ENCODE results near the gene SOD2. TPM values are rescaled to one million over a fixed set of nuclear protein-coding genes. Genes with fewer than 3 reads are reported as not detected.
A peak's percentile ranks its signal among the peaks of the same experiment; 100 is the strongest.
"Not testable (repeated sequence)": the region's sequence is repeated elsewhere in the genome, so short reads cannot be mapped to it uniquely, and the experiment has no call there.

The SOD2 gene
- 100 to 1,000 TPM; 108 to 121 (median 113) TPM for polyA plus RNA-seq (ENCODE audit: insufficient read length in 4 of 4)

GRCh38 chr6:159693128-159693893 lies at the start of gene SOD2:
Gene SOD2 (minus strand): TSS chr6:159693241. CDS start chr6:159693167, 74 bp downstream.
- peak; percentile 65 to 77 (median 67) for DNase-seq (ENCODE audit: low read depth in 4 of 4, low spot score in 2 of 4)

GRCh38 chr6:159742165-159742564 lies 49.1 kb upstream of the SOD2 start:
- no peak for DNase-seq (ENCODE audit: low read depth in 4 of 4, low spot score in 2 of 4)

DNA sequence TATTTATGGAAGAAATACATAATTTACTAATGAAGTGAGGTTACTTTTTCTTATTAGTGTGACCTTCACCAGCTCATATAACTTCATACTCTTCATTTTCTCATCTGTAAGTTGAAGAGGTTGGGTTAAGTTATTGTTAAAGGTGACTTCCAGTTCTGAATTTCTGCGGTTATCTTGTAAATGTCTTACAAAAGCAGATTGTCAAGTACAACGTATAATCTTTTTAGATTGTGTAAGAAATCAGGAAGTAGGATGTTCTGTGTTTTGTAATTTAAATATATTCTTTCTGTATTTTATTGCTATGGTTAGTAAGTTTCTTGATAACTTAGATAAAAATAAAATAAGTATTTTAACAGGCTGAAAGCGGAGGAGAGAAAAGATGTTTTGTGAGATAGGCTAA lies 46.3 kb upstream of the SOD2 start:
- no peak for DNase-seq (ENCODE audit: low read depth in 4 of 4, low spot score in 2 of 4)

DNA sequence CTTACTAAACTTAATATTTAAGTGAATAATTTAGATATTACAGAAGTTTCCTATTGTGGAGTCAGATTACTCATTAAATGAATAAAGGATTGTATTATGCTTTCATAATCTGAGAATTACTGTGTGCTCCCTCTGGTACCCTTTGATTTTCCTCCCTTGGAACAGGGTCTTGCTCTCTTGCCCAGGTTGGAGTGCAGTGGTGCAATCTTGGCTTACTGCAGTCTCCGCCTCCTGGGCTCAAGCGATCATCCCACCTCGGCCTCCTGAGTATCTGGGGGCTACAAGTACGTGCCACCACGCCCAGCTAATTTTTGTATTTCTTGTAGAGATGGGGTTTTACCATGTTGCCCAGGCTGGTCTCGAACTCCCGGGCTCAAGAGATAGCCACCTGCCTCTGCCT lies 43.9 kb upstream of the SOD2 start:
- DNase-seq (ENCODE audit: low read depth in 4 of 4, low spot score in 2 of 4), result no peak

DNA sequence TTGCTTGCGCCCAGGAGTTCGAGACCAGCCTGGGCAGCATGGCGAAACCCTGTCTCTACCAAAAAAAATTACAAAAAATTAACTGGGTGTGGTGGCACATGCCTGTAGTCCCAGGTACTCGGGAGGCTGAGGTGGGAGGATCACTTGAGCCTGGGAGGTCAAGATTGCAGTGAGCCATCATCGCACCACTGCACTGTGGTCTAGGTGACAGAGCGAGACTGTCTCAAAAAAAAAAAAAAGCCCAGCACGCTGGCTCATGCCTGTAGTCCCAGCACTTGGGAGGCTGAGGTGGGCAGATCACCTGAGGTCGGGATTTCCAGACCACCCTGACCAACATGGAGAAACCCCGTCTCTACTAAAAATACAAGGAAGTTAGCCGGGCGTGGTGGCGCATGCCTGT lies 40.4 kb upstream of the SOD2 start:
- DNase-seq (ENCODE audit: low read depth in 4 of 4, low spot score in 2 of 4), result not testable (repeated sequence)

- not testable (repeated sequence) for DNase-seq (ENCODE audit: low read depth in 4 of 4, low spot score in 2 of 4)
Measured at GRCh38 chr6:159732550-159732949, 39.5 kb upstream of the SOD2 start.

GRCh38 chr6:159730332-159730676 lies 37.3 kb upstream of the SOD2 start:
- DNase-seq (ENCODE audit: low read depth in 4 of 4, low spot score in 2 of 4), result no peak

- DNase-seq (ENCODE audit: low read depth in 4 of 4, low spot score in 2 of 4), result peak in 1 of 4 donors; percentile 5
Measured at GRCh38 chr6:159729598-159730331, 36.7 kb upstream of the SOD2 start.

- DNase-seq (ENCODE audit: low read depth in 4 of 4, low spot score in 2 of 4), result peak in 1 of 4 donors; percentile 14
Measured at GRCh38 chr6:159728531-159728964, 35.5 kb upstream of the SOD2 start.

- DNase-seq (ENCODE audit: low read depth in 4 of 4, low spot score in 2 of 4), result peak in 2 of 4 donors; percentile 57 to 59
Measured at GRCh38 chr6:159727717-159728445, 34.8 kb upstream of the SOD2 start.

- DNase-seq (ENCODE audit: low read depth in 4 of 4, low spot score in 2 of 4), result peak; percentile 88 to 91 (median 90)
Measured at GRCh38 chr6:159726918-159727716, 34.1 kb upstream of the SOD2 start, which contains the start of gene WTAP. Gene WTAP (plus strand): TSS chr6:159727506. CDS start chr6:159736266, 8,760 bp downstream.

- DNase-seq (ENCODE audit: low read depth in 4 of 4, low spot score in 2 of 4), result peak in 3 of 4 donors; percentile 35 to 85 (median 68)
Measured at GRCh38 chr6:159726255-159726917, 33.3 kb upstream of the SOD2 start.

DNA sequence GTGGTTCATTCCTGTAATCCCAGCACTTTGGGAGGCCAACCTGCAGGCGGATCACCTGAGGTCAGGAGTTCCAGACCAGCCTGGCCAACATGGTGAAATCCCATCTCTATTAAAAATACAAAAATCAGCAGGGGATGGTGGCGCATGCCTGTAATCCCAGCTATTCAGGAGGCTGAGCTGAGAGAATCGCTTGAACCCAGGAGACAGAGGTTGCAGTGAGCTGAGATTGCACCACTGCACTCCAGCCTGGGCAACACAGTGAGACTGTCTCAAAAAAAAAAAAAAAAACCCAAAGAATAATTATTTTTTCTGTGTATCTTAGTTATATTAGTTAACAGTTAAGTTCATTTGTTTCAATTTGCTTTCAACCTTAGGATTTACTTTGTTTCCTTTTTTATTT lies 32.2 kb upstream of the SOD2 start:
- DNase-seq (ENCODE audit: low read depth in 4 of 4, low spot score in 2 of 4), result not testable (repeated sequence)

DNA sequence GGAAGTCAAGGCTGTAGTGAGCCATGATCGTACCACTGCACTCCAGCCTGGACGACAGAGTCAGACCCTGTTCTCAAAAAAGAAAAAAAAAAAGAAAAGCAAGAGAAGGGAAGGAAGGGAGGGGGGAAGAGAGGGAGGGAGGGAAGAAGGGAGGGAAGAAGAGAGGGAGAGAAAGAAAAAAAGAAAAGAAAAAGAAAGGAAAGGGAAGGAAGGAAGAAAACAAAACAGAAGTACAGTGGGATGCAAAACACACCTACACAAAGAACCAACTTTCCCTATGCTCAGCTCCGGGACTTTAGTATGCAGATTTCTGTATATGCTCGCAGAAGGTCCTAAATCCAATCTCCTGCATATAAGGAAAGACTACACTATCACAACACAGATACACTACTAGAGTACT lies 31.7 kb upstream of the SOD2 start:
- no peak for DNase-seq (ENCODE audit: low read depth in 4 of 4, low spot score in 2 of 4)

DNA sequence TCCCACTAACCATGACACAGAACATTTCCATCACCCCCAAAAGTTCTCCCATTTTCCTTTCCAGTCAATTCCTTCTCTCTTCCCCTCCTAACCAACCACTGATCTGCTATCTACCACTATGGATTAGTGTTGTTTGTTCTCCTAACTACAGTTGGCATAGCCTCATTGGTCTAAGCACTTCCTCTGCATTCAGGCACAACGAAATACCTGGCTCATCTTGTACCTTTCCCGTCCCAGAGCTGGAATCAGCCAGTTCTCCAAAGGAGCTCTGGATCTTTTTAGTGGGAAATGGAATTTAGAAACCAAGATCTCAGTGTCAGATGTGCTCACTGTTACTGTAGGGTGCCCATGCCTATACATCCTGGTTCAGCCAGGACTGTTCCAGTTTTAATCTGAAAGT lies 30.2 kb upstream of the SOD2 start:
- no peak for DNase-seq (ENCODE audit: low read depth in 4 of 4, low spot score in 2 of 4)

- no peak for DNase-seq (ENCODE audit: low read depth in 4 of 4, low spot score in 2 of 4)
Measured at GRCh38 chr6:159722655-159723054, 29.6 kb upstream of the SOD2 start.

DNA sequence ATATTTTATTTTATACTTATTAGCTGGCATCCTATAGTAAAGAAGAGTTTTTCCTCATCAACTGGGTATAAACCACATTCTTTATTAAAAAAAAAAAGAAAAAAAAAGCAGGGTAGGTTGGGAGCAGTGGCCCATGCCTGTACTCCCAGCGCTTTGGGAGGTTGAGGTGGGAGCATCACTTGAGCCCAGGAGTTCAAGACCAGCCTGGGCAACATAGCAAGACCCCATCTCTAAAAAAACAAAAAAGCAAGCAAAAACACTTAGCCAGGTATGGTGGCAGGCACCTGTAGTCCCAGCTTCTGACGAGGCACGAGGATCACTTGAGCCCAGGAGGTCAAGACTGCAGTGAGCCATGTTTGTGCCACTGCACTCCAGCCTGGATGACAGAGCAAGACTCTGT lies 28.9 kb upstream of the SOD2 start:
- not testable (repeated sequence) for DNase-seq (ENCODE audit: low read depth in 4 of 4, low spot score in 2 of 4)

DNA sequence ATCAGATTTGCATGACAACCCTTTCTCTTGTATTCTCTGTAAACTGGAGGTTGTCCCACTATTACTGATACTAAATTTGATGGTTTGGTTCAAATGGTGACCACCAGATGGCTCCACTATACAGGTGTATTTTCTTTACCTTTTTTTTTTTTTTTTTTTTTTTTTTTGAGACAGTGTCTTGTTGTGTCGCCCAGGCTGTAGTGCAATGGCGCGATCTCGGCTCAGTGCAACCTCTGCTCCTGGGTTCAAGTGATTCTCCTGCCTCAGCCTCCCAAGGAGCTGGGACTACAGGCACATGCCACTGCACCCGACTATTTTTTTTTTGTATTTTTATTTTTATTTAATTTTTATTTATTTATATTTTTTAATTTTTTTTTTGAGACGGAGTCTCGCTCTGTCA lies 27.7 kb upstream of the SOD2 start:
- no peak for DNase-seq (ENCODE audit: low read depth in 4 of 4, low spot score in 2 of 4)

DNA sequence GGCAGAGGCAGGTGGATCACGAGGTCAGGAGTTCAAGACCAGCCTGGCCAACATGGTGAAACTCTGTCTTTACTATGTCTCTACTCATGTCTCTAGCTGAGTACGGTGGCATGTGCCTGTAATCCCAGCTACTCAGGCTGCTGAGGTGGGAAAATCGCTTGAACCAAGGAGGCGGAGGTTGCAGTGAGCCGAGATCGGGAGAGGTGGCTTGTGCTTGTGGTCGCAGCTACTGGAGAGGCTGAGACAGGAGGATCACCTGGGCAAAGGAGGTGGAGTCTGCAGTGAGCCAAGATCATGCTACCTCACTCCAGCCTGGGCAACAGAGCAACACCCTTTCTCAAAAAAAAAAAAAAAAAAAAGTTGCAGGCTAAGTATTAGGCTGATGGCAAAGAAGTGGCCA lies 26.2 kb upstream of the SOD2 start:
- no peak for DNase-seq (ENCODE audit: low read depth in 4 of 4, low spot score in 2 of 4)

- DNase-seq (ENCODE audit: low read depth in 4 of 4, low spot score in 2 of 4), result no peak
Measured at GRCh38 chr6:159718634-159719033, 25.6 kb upstream of the SOD2 start.
